GM19099 (cell line): ENCODE results near the gene CBX8.

ENCODE experiments used
- POLR2A ChIP-seq: IDR thresholded peaks from 3 replicates; pipeline ENCODE4 v1.6.1; 2011; ENCODE audit warnings: low read depth; ENCODE audit not compliant: insufficient read length; ENCODE audit errors: extremely low read depth

Gene CBX8

GRCh38 chr17:79788989-79789942 is 7.6 kb downstream of the CBX8 start:
- no peak for TF ChIP-seq POLR2A

- no peak for TF ChIP-seq POLR2A
Measured at GRCh38 chr17:79788455-79788854, 8.4 kb downstream of the CBX8 start.

GRCh38 chr17:79786930-79787643 is 9.8 kb downstream of the CBX8 start:
- TF ChIP-seq POLR2A = no peak

GRCh38 chr17:79785900-79786810 is 10.7 kb downstream of the CBX8 start:
- TF ChIP-seq POLR2A = no peak

GRCh38 chr17:79785017-79785899 is 11.6 kb downstream of the CBX8 start:
- no peak for TF ChIP-seq POLR2A

- TF ChIP-seq POLR2A = no peak
Measured at GRCh38 chr17:79784353-79785016, 12.4 kb downstream of the CBX8 start.

- no peak for TF ChIP-seq POLR2A
Measured at GRCh38 chr17:79783891-79784290, 13.0 kb downstream of the CBX8 start.

- TF ChIP-seq POLR2A = no peak
Measured at GRCh38 chr17:79781736-79782575, 14.9 kb downstream of the CBX8 start.

GRCh38 chr17:79781012-79781650 is 15.7 kb downstream of the CBX8 start:
- no peak for TF ChIP-seq POLR2A

- TF ChIP-seq POLR2A = no peak
Measured at GRCh38 chr17:79779661-79780365, 17.1 kb downstream of the CBX8 start.

- no peak for TF ChIP-seq POLR2A
Measured at GRCh38 chr17:79779084-79779529, 17.8 kb downstream of the CBX8 start.
